RWPE2 (cell line): ENCODE data around the gene DOK5.

Source experiments
- ATAC-seq: fragments of 200-7000 bp; cut with Tn5 transposase; 3 replicates; pipeline ENCODE4 v1.9.1; 2021; ENCODE audit warnings: low read depth
- DNase-seq: peaks from one replicate; pipeline ENCODE4 v3.0.0-alpha.2; 2020; ENCODE audit warnings: low spot score
- H3K27ac ChIP-seq: fragments of 450-650 bp; 2 replicates; pipeline ENCODE4 v1.5.1; 2017; ENCODE audit warnings: mild to moderate bottlenecking; ENCODE audit not compliant: poor library complexity, severe bottlenecking
- H3K27me3 ChIP-seq: fragments of 250-450 bp; sonication (Bioruptor Pico); 2 replicates; pipeline ENCODE4 v1.5.1; 2021; ENCODE audit warnings: mild to moderate bottlenecking, moderate library complexity; ENCODE audit not compliant: insufficient read depth, poor library complexity, severe bottlenecking
- H3K36me3 ChIP-seq: fragments of 250-450 bp; sonication (Bioruptor Pico); 2 replicates; pipeline ENCODE4 v1.5.1; 2020; ENCODE audit warnings: low read depth, mild to moderate bottlenecking, moderate library complexity
- H3K4me1 ChIP-seq: fragments of 250-450 bp; sonication (Bioruptor Pico); 2 replicates; pipeline ENCODE4 v1.5.1; 2021; ENCODE audit warnings: mild to moderate bottlenecking, moderate library complexity; ENCODE audit not compliant: insufficient read depth, poor library complexity, severe bottlenecking
- H3K4me3 ChIP-seq: fragments of 250-450 bp; sonication (Bioruptor Pico); 2 replicates; pipeline ENCODE4 v1.5.1; 2021; ENCODE audit warnings: mild to moderate bottlenecking, moderate library complexity; ENCODE audit not compliant: severe bottlenecking
- H3K9me3 ChIP-seq: fragments of 250-450 bp; sonication (Bioruptor Pico); 2 replicates; pipeline ENCODE4 v1.5.1; 2021; ENCODE audit warnings: mild to moderate bottlenecking, moderate library complexity; ENCODE audit not compliant: severe bottlenecking
- TF ChIP-seq, protein P1 (sequence below): fragments of 450-650 bp; IDR thresholded peaks from one replicate; pipeline ENCODE4 v1.5.1; 2017; ENCODE audit warnings: mild to moderate bottlenecking, moderate library complexity; ENCODE audit not compliant: poor library complexity, severe bottlenecking

Gene DOK5

DNA sequence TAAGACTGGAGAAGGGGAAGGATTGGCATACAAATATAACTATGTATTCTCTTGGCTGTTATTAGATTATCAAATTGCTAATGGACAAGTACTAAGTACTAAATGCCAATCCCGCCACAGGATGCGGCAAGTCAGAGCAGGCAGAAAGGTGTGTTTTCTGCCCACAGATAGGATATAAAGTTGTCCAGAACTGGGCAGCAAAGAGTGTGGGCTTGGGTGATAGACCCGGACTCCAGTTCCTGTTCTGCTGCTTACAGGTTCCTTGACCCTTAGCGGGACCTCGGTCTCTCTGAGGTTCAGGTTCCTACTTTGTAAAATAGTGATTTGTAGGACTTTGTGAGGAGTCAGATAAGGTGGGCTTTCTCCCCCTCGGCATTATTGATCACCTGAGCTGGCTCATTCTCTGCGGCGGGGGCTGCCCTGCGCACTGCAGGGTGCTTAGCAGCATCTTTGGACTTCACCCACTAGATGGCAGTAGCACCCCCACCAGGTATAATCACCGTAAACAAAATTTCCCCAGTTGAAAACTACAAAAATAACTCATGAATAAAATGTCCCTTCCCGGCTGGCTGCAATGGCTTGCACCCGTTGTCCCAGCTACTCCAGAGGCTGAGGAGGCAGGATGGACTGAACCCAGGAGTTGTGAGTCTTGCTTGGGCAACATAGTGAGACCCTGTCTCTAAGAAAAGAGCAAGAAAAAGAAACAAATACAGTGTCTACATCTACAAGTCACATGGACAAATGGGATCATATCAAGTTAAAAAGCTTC is 193.1 kb downstream of the DOK5 start:
- H3K4me3 ChIP-seq: no peak overlapping the region
- TF ChIP-seq, protein P1, sequence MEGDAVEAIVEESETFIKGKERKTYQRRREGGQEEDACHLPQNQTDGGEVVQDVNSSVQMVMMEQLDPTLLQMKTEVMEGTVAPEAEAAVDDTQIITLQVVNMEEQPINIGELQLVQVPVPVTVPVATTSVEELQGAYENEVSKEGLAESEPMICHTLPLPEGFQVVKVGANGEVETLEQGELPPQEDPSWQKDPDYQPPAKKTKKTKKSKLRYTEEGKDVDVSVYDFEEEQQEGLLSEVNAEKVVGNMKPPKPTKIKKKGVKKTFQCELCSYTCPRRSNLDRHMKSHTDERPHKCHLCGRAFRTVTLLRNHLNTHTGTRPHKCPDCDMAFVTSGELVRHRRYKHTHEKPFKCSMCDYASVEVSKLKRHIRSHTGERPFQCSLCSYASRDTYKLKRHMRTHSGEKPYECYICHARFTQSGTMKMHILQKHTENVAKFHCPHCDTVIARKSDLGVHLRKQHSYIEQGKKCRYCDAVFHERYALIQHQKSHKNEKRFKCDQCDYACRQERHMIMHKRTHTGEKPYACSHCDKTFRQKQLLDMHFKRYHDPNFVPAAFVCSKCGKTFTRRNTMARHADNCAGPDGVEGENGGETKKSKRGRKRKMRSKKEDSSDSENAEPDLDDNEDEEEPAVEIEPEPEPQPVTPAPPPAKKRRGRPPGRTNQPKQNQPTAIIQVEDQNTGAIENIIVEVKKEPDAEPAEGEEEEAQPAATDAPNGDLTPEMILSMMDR: peak; percentile 99
- H3K9me3 ChIP-seq: no peaks in the 10 kb centered on the region
- H3K36me3 ChIP-seq: no peaks in the 10 kb centered on the region
- peak; percentile 87 for ATAC-seq
- no peak overlapping the region for H3K27ac ChIP-seq
- H3K27me3 ChIP-seq: peaks cover 34% of the 10 kb centered on the region
- no peak for DNase-seq
- no peaks in the 10 kb centered on the region for H3K4me1 ChIP-seq

DNA sequence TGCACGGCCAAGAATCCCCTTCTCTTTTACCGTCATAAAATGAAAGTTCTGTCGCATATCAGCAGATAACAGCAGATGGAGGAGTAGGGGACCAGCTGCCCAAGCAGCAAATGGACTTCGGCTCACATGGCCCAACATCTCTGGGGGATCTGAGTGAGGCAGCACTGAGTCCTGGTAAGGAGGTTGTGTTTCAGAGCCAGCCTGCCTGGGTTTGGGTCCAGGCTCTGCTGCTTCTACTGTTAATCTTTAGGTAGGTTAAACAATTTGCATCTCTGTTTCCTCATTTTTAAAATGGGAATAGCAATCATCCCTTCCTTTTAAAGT is 193.6 kb downstream of the DOK5 start:
- peaks cover 29% of the 10 kb centered on the region for H3K27me3 ChIP-seq
- H3K4me3 ChIP-seq: no peak overlapping the region

DNA sequence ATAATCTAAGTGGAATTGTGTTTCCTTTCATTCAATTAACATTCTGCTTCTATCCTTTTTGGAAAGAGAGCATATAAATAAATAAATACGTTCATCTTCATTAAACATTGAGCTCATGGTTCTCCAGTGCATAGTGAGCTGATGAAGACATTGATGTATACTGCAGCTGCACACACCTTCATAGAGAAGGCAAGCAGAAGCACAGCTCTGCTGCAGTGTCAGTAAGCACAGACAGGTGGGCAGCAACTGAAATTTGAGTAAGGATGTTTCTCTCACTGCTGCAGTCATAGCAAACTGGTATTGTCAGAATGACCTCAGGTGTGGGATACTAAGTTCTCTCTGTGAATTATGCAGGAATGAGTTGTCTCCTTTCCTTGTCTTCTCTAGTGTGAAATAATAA is 202.9 kb downstream of the DOK5 start:
- Histone ChIP-seq H3K9me3 (no peaks in the 10 kb centered on the region), H3K4me1 (no peaks in the 10 kb centered on the region), H3K36me3 (no peaks in the 10 kb centered on the region), H3K4me3 (no peak overlapping the region), H3K27ac (no peak overlapping the region), H3K27me3 (peaks cover 13% of the 10 kb centered on the region)
- no peak for DNase-seq
- ATAC-seq: 0 out of 3 replicates have a peak, but pooled peaks have one; percentile 17
- TF ChIP-seq, protein P1: no peak

More for the DNA sequence above, 193.6 kb downstream of the DOK5 start:
- H3K4me1 ChIP-seq: no peaks in the 10 kb centered on the region
- DNase-seq (no peak), ATAC-seq (no peak)
- H3K27ac ChIP-seq: no peak overlapping the region
- TF ChIP-seq, protein P1: peak; percentile 6
- no peaks in the 10 kb centered on the region for H3K9me3 ChIP-seq
- no peaks in the 10 kb centered on the region for H3K36me3 ChIP-seq

DNA sequence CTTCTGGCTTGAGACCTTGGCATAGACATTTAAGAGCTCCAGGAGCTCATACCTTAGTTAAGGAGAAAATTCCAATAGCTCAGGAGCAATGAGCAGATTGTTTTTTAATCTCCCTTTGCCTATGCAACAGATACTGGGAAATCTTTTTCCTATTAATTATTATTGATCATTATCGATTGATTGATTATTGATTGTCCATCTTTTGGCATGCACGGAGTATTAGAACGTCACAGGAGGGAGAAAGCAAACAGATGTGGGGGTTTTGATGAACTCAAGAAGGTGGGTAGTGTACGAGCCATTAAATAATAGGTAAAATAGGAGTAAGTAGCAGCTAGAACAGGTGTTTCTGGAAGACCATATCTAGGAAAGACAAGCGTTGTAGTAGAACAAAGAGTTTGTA is 205.0 kb downstream of the DOK5 start:
- no peaks in the 10 kb centered on the region for H3K36me3 ChIP-seq
- no peak overlapping the region for H3K27ac ChIP-seq
- TF ChIP-seq, protein P1: no peak
- DNase-seq (no peak), ATAC-seq (no peak; the same call in 2 of the 3 replicates)
- H3K27me3 ChIP-seq: peaks cover 33% of the 10 kb centered on the region
- H3K9me3 ChIP-seq: no peaks in the 10 kb centered on the region
- H3K4me1 ChIP-seq: no peaks in the 10 kb centered on the region
- H3K4me3 ChIP-seq: no peak overlapping the region
